GM11168 (cell line): Measurements from ENCODE around the gene GMPS.

Experiments
- in situ Hi-C: fragments of 300-500 bp; cut with MboI; formaldehyde crosslinking; loops from one replicate; pipeline ENCODE4 v1.12.0; 2022; ENCODE audit warnings: low sequenced_read_pairs; ENCODE audit not compliant: unreplicated experiment

Gene GMPS

GRCh38 chr3:155989536-155989935 is 119.1 kb downstream of the GMPS start:
- in situ Hi-C loops: no loop called here

DNA sequence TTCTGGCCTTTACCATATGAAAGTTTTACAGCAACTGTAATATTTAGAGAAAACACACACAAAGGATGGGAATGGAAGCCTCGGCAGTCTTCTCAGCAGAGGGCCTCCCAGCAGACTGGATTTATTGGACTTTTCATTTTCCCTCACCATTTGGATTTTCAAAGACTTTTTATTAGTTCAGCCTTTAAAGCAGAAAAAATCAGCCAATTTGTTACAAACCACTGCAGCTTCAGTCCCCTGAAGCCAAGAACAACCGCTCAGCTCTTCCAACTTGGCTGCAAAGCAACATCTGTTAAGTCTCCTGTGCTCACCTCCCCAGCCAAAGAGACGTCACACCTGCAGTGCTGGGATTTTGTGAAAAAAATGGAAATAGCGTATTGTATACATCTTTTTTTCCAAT is 120.8 kb downstream of the GMPS start:
- in situ Hi-C loops: no loop called here

DNA sequence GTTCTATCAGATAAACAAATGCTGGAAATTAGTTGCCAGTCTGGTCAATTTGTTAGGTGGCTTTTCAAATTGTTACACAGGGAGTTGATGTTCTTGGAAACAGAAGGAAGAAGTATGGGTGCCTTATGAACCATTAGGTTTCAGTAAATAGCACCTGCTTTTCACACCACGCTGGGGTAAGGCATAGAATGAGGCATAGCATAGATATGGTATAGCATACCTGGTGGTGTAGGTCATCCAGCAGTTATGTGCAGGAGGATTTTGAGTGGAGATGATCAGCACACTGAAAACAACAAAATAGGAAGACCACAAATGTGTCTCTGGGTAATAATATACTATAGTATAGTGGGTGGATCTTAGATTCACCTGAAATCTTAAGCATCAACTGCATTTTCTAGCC is 121.4 kb downstream of the GMPS start:
- in situ Hi-C loops: no loop called here
